ENCODE results near the gene QKI.

QKI gene

GRCh38 chr6:163393923-163394322 is 20.6 kb upstream of the QKI start:
- DNase-seq = no peak

DNA sequence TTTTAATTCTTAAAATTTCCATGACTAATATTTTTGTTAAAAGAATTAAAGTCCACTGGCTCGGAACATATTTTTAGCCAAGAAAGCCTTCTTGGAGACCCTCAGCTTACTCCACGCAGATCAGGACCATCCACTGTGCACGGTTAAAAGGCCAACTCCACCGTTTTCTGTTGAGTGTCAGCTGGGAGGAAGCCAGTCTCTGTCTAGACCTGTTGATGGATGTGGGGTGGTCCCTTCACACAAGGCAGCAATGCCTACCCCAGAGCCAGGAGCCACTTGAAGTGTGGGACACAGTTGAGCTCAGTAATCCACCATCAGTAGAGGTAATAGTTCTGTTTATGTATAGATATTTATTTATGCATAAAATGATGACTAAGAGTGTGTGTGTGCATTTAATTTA is 19.9 kb upstream of the QKI start:
- no peak for DNase-seq

DNA sequence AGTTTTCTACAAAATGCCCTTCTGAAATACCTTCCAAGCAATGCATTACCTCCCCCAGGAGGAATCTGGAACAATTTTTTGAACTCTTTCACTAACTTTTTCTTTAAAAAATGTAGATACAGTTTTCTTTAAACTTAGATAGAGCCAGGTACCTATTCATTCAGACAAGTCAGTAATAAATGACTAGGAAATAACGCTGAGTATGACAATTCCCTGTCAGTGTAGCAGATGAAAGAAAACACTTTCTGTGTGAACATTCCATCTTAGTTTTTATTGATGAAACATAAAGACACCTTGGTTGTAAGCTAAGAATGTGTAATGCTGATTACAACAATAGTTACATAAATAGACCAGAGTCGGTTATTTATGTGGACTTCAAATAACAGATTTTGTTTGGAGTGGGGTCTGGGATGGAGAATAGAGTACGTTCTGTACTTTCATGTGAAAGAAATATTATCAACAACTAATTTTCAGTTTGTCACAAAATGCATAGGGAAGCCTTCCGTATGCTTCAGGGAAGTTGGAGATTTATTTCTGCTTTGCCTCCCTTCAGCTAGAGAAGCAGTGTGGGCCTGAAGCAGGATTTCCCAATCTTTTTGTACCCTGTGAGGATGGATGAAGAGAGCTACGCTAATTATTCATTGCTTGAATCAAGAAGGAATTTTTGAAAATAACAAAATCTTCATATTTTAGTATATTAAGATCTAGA is 19.2 kb upstream of the QKI start:
- no peak for DNase-seq

GRCh38 chr6:163395831-163396185 is 18.7 kb upstream of the QKI start:
- no peak for DNase-seq

- DNase-seq = no peak
These were observed 17.2 kb upstream of the QKI start for GRCh38 chr6:163397326-163397725.

- no peak for DNase-seq
These were observed 16.4 kb upstream of the QKI start for GRCh38 chr6:163398115-163398514.

DNA sequence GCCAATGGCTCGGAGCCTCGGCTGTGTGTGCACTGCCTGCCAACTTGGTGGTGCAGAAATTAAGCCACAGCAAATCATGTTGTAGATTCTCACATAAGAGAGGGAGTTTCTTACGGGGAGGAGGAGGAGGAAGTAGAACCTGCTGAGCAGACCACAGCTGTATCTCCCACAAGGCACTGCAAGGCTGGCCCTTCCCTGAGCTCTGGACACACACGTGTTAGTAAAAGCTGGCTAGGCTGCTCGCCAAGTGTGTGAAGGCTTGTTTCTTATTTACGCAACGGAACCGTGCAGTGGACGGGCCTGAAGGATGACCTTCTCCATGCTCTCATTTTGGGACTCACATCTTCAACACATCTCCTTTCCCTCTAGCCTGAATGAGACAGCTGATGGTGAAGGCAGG is 15.7 kb upstream of the QKI start:
- DNase-seq = no peak

GRCh38 chr6:163400509-163400908 is 14.0 kb upstream of the QKI start:
- no peak for DNase-seq

DNA sequence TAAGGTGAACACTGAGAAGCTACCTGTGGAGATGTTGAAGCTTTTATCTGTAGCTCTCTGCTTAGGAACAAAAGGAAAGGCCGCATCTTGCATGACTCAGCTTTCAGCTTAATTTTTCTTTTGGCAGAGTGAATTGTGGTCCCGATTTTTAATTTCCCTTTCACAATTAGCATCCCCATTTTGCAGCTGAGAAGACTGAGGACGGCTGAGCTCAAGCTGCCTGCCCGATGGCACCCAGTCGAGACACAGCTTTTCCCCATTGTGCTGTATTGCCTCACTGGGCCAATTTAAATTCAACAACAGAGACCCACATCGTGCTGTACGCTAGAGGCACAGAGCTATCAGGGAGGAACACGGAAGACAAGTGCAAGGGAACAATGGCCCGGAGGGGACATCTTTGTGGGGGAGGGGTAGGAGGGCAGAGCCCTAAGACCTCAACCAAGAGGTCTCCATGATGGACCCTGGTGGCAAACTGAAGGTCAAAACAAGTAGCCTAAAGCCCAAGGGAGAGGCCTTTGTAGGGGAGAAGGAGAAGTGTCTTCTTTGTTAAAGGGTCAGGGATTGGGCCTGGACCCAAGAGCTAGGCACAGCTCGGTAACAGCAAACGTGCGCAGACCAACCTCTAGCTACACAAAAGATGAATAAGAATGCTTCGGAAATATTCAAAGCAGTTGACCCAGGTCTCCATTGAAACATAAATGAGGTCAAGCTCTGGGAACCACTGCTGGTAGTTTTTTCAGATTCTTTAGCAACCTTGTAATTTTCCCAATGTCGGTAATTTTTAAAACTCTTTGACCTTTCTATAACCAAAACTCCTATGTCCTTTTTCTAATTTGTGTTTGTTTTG is 13.3 kb upstream of the QKI start:
- DNase-seq = no peak

DNA sequence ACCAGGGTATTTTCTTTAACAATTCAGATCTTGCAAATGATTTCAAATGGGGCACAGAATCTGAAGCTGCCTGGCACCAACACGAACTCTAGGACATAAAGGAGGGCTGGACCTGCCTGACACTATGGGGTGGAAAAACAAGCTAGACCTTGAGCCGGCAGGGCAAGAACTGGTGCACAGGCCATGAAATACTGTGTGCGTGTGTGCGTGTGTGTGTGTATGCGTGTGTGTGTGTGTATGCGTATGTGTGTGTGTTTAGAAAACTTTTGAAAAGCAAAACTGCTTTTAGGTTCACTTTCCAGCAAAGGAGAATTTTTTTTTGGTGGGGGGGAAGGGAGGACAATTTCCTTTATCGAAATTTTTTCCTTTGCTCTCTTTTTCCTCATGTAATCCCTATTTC is 11.9 kb upstream of the QKI start:
- DNase-seq = no peak

DNA sequence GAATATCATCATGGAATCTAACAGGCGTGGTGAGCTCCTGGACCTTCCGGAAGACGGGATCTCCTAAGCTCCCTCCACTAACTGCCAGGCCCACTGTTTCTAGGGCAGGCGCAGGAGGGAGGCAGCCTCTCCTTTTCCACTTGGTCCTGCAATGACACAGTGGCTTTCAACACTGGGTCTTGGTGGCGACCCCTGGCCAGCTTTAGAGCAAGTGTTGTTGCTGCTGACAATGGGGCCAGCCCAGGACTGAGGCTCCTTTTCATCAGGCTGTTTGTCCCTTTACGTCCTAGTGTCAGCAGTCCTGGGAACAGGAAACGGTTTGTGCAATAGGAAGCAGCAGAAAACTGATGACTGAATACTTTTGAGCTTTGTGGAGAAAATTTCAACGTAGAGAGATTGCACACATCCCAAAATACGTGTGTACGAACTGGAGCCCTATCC is 9.7 kb upstream of the QKI start:
- DNase-seq = no peak

- peak; percentile 58 for DNase-seq
These were observed 8.9 kb upstream of the QKI start for GRCh38 chr6:163405412-163406309.

GRCh38 chr6:163406366-163406765 is 8.2 kb upstream of the QKI start:
- DNase-seq = no peak

GRCh38 chr6:163406830-163407229 is 7.7 kb upstream of the QKI start:
- DNase-seq = no peak

DNA sequence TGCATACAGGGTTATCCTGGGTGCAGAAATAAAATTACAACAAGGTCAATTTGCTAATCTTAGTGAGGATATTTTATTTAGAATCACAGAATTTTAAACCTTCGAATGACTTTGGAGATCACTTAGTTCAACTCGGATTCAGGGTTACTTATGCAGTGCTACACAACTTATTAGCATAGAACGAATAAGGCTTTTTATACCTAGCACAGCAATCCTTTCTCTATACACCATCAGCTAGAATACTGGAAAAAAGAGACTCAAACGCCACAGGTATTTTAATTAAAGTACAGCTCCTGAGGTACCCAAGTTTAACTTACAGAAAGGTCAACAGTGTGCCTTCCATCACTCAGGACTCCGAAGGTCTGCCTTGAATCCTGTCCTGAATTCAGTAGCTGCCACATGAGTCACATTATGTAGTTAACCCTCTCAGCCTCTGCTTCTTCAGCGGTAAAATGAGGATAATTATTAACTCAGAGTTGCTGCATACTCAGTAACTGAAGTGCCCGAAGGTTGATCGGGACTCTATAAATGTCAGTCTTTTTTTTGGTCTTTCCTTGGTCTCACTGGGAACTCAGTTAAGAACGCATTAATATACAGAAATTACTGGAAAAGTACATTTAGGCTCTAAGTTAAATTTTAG is 6.0 kb upstream of the QKI start:
- DNase-seq = no peak

- DNase-seq = no peak
These were observed 4.8 kb upstream of the QKI start for GRCh38 chr6:163409712-163410111.

- DNase-seq = no peak
These were observed 2.2 kb upstream of the QKI start for GRCh38 chr6:163412341-163412740.

DNA sequence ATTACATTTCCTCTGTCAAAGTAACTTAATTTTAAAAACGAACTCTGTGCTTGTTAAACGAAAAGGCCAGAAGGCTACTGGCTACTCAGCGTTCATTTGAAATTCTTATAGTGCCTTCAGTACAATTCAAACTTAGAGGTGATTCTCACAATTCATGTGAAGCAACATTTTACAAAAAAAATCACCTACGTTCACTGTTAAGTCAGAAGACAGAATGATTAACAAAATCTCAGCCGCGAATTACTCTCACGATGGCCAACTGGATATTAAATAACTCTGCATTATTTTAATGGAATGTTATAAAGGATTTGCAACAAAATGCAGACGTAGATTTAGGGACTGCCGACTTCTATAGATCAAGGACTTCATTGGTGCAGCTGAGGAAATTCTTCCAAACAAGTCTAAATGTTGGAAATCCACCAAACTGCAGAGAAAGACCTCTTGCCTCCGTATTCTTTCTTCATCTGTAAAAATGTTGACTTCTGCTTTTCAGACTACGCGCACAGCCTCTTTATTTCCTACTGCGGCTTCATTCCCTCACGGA is 1.6 kb upstream of the QKI start:
- no peak for DNase-seq

DNA sequence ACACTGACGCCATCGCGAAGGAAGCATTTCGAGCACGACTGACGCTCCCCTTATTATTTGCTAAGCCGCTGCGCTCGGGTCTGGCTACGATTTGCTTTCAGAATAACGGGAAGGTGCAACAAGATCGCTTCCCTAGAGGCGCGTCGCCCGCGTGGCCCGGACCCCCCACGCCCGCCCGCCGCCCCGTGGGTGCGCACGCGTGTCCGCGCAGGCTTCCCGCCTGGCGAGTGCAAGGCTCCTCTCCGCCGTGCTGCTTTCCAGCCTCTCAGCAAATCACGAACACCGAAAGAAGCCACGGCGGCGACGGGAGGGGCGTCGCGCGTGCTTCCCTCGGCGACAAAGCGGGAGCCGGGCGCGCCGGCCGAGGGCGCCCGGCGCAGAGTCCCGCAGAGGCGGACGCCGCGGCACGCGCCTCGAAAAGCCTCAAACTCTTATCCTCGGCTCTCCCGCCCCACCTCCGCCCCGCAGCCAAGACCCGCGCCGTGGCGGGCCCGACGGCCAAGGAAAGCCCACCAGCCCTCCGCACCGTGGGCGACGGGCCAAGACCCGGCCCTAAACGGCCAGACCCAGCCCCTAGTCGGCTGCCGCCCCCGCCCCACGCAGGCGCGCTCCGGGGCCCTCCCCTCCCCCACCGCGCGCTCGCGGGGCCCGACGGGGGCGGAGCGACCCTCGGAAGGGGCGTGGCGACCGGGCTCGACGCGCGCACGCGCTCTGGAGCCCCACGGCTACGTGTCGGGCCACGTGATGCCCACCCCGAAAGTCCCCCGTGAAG is 987 bp upstream of the QKI start:
- peak; percentile 95 for DNase-seq

- DNase-seq = peak; percentile 44
These were observed 565 bp downstream of the QKI start for GRCh38 chr6:163414946-163415619.
